HG02610 (cell line): ENCODE results near the gene VAT1.
"Not testable (repeated sequence)": the region's sequence is repeated elsewhere in the genome, so short reads cannot be mapped to it uniquely, and the experiment has no call there.

Experiments
- ATAC-seq: cut with Tn5 transposase; IDR thresholded peaks from one replicate; pipeline ENCODE4 v1.9.1; 2021; ENCODE audit warnings: mild to moderate bottlenecking, moderate library complexity; ENCODE audit not compliant: unreplicated experiment

Gene VAT1

DNA sequence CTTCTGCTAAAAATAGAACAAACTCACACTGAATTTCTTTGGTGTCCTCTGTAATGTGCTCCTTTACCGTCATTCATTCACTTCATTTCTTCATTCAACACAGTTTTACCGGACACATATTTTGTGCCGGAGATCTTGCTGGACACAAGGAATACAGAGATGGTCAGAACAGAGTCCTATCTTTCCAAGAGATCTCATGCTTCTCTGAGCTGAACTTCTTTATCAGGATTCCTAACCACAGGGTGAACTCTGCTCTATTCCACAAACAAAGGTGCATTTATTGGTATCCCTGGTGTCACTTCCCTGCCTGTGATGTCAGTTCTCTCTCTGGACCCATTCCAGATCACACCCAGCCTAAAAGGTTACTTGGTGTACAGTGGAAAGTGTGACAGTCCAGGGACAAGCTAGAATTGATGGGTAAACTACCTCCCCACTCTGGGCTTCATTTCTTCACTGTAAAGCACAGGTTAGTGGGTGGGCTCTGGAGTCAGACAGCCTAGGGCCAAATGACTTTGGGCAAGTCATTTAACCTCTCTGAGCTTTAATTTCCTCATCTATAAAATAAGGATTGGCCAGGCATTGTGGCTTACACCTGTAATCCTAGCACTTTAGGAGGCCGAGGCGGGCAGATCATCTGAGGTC lies 11.4 kb downstream of the VAT1 start:
- no peak for ATAC-seq

DNA sequence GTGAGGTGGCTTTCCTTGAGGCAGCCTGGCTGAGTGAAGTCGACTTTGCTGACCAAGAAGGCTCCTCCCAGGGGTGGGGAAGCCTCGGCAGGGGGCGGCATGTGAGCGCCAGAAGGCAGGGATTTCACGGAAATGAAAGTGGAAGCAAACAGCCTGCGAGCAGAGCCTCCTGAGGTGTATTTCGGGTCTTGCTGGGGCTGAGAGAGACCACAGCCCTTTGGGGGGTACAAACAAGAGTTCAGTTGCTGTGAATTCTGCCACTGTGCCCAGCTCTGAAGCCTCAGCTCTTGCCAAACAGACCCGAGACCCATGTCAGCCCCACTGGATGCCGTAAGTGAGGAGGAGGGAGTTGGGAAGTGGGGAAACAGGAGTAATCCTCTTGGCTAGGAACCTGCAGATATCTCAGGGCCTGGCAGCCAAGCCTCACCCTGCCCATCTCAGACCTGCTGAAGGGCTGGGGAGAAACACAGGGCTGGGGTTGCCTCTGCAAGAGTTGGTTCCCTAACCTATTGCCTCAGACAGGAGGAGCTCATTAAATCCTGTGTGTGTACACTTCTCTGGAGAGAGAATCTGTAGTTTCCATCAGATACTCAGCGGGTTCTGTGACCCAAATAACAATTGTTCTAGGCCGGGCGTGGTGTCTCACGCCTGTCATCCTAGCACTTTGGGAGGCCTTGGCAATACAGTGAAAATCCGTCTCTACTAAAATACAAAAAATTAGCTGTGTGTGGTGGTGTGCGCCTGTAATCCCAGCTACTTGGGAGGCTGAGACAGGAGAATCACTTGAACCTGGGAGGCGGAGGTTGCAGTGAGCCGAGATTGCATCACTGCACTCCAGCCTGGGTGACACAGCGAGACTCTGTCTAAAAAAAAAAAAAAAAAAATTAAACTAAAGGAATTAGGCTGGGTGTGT lies 15.3 kb downstream of the VAT1 start, which contains the start of gene IFI35:
Gene IFI35 (plus strand): TSS at position 146 of the 913 bp plus-strand sequence. CDS start 164 bp downstream, at position 310.
- ATAC-seq = peak; percentile 88

DNA sequence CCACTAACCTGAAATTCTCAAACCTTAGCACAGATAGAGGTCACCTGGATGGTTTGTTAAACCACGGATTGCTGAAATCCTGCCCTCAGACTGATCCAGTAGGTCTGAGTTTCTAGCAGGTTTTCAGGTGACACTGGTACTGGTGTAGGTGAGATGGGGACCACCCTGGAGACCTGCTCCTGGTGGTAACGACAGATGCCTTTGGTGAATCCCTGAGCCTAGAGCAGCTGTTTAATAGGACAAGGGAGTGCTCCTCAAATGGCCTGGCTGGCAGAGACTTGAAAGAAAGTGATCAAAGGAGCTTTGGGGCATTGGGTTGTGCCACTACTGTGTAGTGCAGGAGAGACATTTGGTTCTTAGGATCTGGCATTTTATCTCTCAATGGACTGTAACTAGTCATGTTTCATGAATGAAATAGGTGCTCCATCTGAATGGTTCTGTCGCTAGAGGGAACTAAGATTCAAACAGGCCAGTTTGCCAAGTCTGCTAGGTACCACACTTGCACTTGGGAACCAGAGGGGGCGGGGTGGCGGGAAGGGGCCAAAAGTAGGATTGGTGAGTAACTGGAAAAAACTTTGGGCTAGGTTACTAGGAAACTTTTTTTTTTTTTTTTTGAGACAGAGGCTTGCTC lies 18.5 kb downstream of the VAT1 start:
- ATAC-seq = no peak

DNA sequence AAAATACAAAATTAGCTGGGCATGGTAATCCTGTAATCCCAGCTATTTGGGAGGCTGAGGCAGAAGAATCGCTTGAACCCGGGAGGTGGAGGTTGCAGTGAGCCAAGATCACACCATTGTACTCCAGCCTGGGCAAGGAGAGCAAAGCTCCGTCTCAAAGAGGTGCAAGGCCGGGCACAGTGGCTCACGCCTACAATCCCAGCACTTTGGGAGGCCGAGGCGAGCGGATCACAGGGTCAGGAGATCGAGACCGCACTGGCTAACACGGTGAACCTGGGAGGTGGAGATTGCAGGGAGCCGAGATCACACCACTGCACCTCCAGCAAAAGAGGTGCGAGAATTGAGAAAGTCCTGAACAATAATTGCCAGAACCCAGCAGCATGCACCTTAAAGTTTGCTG lies 21.3 kb downstream of the VAT1 start:
- ATAC-seq = not testable (repeated sequence)

DNA sequence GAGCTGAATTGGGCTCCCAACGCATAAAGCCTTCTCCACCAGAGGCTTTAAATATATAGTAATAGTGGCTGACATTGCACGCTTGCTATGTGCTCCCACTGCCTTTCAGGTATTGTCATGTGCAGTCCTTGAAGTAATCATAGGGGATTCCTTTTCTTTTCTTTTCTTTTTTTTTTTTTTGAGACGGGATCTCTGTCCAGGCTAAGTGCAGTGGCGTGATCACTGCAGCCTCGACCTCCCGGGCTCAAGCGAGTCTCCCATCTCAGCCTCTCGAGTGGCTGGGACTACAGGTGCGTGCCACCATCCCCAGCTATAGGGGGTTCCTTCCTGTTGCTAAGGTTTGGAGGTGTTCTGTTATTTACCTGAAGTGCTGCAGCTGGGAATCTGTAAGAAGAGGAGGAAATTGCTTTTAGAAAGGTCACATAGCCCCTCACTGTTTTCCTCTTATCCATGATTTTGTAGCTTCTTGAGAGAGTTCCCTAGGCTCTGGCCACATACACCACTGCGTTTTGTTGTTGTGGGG lies 23.1 kb downstream of the VAT1 start:
- ATAC-seq = no peak

DNA sequence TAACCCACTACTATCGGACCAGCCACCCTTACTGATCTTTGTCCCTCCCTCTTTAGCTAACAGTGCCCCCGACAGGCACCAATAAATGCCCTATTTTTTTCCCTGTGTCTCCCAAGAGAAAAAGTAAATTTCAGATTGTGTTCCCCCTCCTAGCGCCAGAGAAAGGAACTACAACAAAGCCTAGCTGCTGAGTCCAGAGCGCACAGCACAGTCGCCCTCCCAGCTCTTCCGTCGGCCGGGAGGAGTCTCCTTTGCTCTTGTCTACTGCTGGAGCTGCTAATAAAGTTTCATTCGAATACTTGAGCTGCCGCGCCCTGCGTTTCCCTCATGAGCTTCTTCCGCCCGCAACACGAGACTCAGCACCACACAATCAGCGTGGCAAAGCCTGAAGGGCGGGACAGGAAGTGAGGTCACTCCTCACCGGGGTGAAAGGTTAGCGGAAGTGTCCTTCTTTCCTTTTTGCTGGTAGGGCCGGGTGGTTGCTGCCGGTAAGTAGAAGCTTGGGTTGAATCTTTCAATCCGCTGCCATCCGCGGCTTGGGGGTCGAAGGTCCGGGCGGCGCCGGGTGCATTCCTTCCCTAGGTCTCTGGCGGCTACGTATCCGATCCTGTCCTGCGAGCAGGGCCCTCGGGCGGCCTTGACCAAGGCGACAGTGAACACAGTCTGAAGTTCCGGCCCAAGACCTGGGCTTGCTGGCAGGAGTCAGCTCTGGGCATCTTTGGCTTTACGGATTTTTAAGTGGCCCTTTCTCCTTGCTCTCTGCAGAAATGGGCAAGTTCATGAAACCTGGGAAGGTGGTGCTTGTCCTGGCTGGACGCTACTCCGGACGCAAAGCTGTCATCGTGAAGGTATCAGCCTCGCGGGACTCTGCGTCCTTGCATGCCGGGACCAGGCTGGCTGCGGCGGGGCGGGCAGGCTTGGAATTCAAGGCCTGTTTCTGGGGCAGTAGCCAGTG lies 23.9 kb downstream of the VAT1 start, which contains the start of gene RPL27:
Gene RPL27 (plus strand): TSS at position 436 of the 955 bp plus-strand sequence. CDS start 332 bp downstream, at position 768.
- peak; percentile 94 for ATAC-seq

DNA sequence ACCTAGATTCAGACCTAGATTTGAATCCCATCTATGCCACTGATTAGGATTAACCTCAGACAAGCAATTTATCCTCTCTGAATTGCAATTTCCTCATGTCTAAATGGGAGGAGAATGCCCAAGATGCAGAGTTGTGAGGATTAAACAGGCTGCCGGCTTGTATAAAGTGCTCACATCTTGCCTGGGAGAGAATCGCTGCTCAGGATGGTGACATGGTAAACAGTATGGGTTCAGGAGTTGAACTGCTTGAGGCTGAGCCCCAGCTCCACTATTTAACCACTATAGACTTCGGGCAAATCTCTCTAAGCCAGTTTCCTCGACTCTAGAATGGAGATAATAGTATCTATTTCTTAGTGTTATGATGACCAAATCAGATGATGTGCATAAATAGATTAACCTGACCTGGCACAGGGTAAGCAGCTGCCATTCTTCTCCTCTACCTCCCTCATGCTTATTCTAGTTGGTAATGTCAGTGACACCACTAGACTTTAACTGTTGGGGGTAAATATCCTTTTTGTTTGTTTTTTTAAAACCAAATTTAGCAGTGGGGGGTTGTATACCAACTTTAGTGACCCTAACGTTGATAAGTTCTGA lies 24.7 kb downstream of the VAT1 start:
- ATAC-seq = no peak

DNA sequence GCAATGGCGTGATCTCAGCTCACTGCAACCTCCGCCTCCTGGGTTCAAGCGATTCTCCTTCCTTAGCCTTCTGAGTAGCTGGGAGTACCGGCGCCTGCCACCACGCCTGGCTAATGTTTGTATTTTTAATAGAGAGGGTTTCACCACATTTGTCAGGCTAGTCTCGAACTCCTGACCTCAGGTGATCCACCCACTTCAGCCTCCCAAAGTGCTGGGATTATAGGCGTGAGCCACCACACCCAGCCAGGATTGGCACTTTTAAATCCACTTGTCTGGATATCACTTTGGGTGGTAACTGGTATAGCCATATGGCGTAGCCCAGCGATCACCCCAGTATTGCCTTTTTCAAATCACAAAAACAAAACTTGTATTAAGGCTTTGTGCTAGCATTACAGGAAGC lies 28.3 kb downstream of the VAT1 start:
- ATAC-seq = not testable (repeated sequence)

DNA sequence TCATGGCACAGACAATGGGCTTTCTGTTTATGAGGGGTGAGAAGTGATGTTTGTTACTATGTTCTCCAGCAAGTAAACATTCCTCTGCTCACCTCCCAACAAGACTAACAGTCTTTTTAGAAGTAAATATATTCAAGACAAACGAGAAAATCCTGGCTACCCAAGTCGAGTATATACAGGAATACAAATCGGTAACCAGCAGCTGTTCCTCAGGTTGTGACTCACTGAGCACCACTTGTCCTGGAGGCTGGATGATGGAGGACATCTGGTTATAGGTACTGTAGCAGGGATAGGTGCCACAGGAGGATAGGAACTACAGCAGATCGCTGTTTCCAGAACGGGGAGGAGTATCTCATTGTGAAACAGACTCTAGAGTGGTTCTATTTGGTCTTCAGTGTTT lies 29.3 kb downstream of the VAT1 start:
- ATAC-seq = no peak

DNA sequence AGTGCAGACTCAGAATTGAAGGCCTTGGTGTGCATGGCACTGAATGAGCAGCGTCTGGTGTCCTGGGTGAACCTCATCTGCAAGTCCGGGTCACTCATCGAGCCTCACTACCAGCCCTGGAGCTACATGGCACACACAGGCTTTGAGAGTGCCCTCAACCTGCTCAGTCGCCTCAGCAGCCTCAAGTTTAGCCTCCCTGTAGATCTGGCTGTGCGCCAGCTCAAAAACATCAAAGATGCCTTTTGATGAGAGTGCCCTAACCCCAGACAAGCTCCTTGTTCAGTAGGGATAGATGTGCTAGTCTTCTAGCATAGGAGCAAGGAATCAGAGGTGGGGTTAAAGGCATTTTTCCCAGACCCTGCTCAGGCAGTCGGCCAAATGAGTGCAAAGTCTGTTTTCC lies 30.7 kb downstream of the VAT1 start:
- no peak for ATAC-seq

DNA sequence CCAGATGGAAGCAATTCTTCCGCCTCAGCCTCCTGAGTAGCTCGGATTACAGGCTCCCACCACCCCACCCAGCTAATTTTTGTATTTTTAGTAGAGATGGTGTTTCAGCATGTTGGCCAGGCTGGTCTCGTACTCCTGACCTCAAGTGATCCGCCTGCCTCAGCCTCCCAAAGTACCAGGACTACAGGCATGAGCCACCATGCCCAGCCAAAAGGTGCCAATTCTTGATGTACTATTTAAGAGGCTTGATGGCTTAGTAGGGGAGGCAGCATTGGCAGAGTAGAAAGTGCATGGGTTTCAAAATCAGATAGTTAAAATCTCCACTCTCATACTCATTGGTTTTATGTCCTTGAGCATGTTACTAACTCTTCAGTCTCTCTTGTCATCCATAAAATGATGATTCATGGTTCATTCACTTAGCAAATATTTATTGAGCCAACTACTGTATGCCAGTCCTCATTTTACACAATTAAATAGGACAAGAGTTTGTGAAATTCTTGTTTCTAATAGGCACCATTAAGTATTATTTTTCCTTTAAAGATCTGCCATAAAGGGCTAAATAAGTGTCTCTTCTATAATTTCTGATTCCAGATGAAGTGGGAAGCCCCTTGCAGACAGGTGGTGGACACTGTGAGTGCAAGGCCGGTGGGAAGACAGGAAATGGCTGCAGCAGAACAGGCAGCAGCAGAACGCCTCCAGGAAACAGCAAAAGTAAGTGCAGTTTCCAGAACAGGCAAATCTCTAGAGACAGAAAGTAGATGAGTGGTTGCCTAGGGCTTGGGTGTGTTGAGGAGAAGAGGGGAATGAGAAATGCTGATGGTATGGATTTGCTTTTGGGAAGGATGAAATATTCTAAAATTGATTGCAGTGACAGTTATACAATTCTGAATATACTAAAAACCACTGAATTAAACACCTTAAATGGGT lies 32.2 kb downstream of the VAT1 start:
- no peak for ATAC-seq

DNA sequence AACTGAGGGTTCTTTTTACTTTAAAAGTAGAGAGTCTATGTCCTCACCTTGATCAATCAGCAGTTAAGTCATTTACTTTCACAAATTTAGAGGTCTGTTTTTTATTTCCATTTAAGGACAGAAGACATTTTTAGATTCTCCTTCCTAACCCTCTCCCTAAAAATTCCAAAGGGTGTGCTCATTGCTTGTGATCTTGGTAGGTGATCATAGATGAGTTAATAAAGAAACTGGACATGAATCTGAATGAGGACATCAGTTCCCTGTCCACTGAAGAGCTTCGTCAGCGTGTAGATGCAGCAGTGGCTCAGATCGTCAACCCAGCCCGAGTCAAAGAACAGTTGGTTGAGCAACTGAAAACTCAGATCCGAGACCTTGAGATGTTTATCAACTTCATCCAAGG lies 33.0 kb downstream of the VAT1 start:
- no peak for ATAC-seq

DNA sequence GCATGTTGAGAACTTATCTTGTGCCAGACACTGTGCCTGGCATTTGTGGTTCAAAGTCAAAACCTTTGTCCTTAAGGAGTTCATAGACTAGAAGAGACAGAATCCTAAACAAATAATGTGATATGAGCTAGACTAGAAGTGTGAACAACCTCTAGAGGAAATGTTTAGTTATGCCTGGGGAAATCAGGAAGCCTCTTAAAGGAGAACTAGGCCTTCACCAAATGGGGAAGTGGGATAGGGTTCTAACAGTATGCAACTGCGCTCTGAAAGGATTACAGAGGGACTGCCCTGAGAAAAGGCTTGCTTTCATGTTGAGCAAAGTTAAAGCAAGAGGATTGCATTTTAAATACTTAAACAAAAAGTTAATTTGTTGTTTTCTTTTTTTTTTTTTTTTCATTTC lies 37.0 kb downstream of the VAT1 start:
- peak; percentile 62 for ATAC-seq

DNA sequence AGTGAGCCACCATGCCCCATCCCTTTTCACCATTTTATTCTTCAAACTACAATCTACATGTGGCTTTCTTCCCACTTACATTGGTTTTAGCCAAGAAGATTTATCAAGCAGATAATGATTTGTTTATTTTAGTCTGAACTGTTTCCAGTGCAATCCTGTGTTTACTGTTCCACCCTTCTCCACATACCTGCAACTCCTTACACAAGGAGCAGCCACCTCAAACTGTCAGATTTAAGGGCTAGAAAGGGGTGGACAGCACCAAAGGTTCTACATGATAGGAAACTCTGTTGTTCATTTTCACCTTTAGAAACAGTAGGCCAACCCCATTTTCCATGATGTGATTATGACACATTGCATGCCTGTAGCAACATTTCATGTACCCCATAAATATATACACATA lies 39.9 kb downstream of the VAT1 start:
- ATAC-seq = no peak

DNA sequence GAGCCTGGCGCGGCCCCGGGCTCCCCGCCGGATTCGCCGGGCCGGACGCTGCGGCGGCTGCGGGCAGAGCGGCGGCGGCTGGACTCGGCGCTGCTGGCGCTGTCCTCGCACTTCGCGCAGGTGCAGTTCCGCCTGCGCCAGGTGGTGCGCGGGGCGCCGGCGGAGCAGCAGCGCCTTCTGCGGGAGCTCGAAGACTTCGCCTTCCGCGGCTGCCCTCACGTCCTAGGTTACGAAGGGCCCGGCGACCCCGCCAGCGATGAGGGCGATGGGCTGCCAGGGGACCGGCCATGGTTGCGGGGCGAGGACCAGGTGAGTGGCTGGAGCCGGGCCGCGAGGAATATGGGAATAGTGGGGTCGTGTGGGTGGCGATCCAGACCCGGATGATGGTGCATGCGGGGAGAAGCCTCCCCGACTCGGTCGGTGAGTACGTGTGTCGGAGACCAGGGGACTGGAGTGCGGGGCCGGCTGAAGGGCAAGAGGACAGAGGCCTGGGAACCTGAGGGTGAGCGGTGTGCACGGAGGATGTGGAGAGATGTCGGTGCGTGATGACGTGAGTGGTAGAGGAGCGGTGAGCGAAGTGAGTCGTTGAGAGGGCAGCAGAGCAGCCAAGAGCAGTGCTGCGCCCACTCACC lies 41.3 kb downstream of the VAT1 start:
- ATAC-seq = peak; percentile 44

DNA sequence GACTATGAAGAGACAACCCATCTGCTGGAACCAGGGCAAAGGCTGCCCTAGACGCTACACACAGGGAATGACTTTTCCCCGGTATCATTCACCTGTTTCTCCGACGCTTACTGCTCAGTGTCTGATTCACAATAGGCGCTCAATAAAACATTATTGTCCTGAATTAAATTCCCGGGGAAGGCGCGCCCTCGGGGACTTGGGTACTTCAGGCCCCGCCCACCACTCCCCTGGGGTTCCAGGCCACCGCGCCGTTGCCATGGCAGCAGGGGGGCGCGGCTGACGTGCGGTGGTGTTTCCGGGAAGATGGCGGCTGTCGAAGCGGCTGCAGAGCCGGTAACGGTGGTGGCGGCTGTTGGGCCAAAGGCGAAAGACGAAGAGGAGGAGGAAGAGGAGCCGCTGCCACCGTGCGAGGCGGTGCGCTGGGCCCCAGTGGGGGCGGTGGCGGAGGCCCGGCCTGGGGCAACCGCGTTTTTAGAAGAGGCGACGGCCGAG lies 41.9 kb downstream of the VAT1 start, which contains the start of gene RUNDC1:
Gene RUNDC1 (plus strand): TSS at position 292 of the 492 bp plus-strand sequence. CDS start 12 bp downstream, at position 304.
- ATAC-seq = peak; percentile 54

DNA sequence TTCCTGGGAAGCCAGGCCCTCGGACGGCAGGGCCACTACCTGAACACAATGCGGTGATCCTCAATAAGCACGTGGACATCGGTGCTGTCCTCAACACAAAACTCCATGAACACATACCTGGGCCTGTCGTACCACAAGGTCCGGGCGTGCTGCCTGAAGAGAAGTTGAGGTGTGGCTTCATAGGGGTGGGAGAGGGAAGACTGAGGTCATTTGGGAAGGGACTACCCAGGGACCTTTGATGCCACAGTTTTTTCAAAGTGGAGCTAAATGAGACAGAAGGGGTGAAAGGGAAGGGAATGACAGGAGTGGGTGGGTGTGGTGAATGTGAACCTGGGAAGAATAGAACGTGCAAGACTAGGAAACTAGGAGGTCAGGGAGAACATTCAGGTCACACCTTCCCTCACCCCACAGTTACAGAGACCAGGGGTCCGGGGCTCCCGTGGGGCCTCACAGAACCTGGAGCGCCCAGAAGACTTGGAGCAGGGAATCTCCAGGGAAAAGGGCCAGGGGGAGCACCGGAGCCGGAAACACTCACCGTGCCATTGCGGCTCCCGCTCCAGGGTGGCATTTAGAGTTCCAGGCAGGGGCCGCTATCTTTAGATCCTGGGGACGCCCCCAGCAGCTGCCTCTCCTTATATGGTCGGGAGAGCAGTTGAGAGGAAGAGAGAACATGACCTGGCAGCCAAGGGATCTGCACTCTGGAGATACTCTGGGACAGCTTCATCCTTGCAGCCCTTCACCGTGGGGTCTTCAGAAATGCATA lies 42.5 kb downstream of the VAT1 start, which contains the start of gene PTGES3L:
Gene PTGES3L (minus strand): TSS at position 570 of the 763 bp plus-strand sequence. CDS start 27 bp downstream, at position 543.
- ATAC-seq = no peak
